Measurements from ENCODE around the gene CRYL1. TPM values are rescaled to one million over a fixed set of nuclear protein-coding genes. Genes with fewer than 3 reads are reported as not detected.

Gene CRYL1
- total RNA-seq, 4 donors from 2014 or later, result 75.0 to 188 (median 145) TPM

DNA sequence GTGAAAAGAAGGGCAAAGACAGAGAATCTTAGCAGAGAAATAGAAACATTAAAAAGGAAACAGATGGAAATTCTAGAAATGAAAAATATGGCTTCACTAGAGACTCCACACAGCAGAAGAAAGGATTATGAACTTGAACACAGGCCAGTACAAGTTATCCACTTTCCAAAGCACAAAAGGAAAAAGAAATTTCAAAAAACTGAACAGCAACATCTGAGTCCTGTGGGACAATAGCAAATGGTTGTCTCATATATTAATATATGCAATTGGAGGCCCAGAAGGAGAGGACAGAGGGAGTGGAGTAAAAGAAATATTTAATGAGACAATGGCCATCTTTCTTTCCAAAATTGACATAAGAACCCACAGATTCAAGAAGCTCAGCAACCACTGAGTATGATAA is 151.8 kb downstream of the CRYL1 start:
- TF ChIP-seq EP300 (IDR thresholded peaks at IDR 0.05; ENCODE audit: low read depth) (no peak), POLR2A (IDR thresholded peaks at IDR 0.05) (no peak), POLR2AphosphoS5 (IDR thresholded peaks at IDR 0.05) (no peak)
- TF ChIP-seq, protein P1, sequence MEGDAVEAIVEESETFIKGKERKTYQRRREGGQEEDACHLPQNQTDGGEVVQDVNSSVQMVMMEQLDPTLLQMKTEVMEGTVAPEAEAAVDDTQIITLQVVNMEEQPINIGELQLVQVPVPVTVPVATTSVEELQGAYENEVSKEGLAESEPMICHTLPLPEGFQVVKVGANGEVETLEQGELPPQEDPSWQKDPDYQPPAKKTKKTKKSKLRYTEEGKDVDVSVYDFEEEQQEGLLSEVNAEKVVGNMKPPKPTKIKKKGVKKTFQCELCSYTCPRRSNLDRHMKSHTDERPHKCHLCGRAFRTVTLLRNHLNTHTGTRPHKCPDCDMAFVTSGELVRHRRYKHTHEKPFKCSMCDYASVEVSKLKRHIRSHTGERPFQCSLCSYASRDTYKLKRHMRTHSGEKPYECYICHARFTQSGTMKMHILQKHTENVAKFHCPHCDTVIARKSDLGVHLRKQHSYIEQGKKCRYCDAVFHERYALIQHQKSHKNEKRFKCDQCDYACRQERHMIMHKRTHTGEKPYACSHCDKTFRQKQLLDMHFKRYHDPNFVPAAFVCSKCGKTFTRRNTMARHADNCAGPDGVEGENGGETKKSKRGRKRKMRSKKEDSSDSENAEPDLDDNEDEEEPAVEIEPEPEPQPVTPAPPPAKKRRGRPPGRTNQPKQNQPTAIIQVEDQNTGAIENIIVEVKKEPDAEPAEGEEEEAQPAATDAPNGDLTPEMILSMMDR (IDR thresholded peaks at IDR 0.05), result no peak
- intact Hi-C loops (cut with DNase I; ENCODE audit: low total_unique reads) (no loop called here), in situ Hi-C loops (cut with MboI; ENCODE audit: low pct_ligation_motif_present in 1 of 4, low pct_unique_long_range_greater_than_20kb in 1 of 4, low sequenced_read_pairs in 3 of 4) (loop anchor here in 1 of 4 donors (10.0 kb wide), 1 partner anchor 59 kb away; no protein-coding TSS in a partner anchor)
- no peaks in the 10 kb centered on the region for H3K36me3 ChIP-seq
- H3K27me3 ChIP-seq, result peaks cover 6% of the 10 kb centered on the region
- no peak for DNase-seq
- H3K4me3 ChIP-seq, result no peak overlapping the region
- no peaks in the 10 kb centered on the region for H3K9me3 ChIP-seq
- H3K27ac ChIP-seq, result no peak overlapping the region
- no peaks in the 10 kb centered on the region for H3K4me1 ChIP-seq

DNA sequence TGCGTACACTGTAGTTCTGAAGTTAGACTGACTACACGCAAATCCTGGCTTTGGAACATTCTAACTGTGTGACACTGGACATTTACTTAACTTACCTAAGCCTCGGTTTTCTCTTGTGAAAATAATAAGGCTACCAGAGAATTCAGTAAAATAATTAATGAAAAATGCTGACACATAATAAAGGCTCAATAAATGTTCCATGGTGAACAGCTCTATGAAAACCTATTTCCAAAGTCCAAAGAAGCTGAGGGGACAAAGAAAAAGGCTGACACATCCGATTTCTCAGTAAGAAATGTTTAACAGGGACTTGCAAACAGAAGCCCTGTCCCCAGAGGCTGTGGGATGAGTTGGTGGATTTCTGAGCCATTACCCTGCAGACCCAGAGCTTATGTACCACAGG is 153.8 kb downstream of the CRYL1 start:
- DNase-seq, result no peak
- Histone ChIP-seq H3K4me1 (no peaks in the 10 kb centered on the region), H3K27ac (no peak overlapping the region), H3K4me3 (no peak overlapping the region), H3K9me3 (no peaks in the 10 kb centered on the region), H3K27me3 (peaks cover 8% of the 10 kb centered on the region), H3K36me3 (no peaks in the 10 kb centered on the region)
- in situ Hi-C loops (cut with MboI; ENCODE audit: low pct_ligation_motif_present in 1 of 4, low pct_unique_long_range_greater_than_20kb in 1 of 4, low sequenced_read_pairs in 3 of 4) (loop anchor here in 1 of 4 donors (10.0 kb wide), 1 partner anchor 57 kb away; no protein-coding TSS in a partner anchor), intact Hi-C loops (cut with DNase I; ENCODE audit: low total_unique reads) (no loop called here)
- TF ChIP-seq EP300 (IDR thresholded peaks at IDR 0.05; ENCODE audit: low read depth) (no peak), POLR2AphosphoS5 (IDR thresholded peaks at IDR 0.05) (no peak), POLR2A (IDR thresholded peaks at IDR 0.05) (no peak)
- TF ChIP-seq, protein P1 (IDR thresholded peaks at IDR 0.05), result no peak
- 82 to 89% methylated on average over 4 of the region's 4 CpGs for WGBS, 2 donors (ENCODE audit: low coverage in 1 of 2)

DNA sequence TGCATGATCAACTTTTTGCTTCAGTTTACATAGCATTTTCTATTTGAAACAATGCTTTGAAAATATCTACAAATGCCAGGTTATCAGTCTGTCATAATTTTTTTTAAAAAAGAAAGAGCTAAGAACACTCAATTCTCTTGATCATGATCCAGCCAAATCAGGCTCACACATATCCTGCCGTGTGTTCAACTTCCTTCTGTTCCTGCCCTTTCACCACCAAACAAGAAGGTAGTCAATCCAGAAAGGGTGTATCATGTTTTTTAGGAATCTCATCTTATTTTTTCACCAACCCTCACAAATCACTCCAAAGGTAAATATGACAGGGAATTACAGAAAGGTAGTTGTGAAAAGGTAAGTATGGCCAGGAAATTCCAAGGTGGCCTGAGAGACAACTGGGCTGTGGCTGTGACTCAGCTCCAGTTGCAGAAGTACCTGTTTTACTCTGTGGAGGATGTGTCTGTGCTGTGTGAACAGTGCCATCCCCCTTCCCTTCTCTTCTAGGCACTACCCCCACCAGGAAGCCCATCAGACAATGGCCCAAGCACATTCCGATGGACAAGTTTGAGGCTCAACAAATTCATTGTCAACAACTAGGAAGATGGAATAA is 154.7 kb downstream of the CRYL1 start:
- Histone ChIP-seq H3K27ac (no peak overlapping the region), H3K4me1 (no peaks in the 10 kb centered on the region), H3K9me3 (no peaks in the 10 kb centered on the region), H3K4me3 (no peak overlapping the region), H3K36me3 (no peaks in the 10 kb centered on the region), H3K27me3 (peaks cover 8% of the 10 kb centered on the region)
- intact Hi-C loops (cut with DNase I; ENCODE audit: low total_unique reads), result no loop called here
- no peak for DNase-seq
- 42 to 48% methylated on average over 2 of the region's 2 CpGs for WGBS, 2 donors (ENCODE audit: low coverage in 1 of 2)
- TF ChIP-seq POLR2A (IDR thresholded peaks at IDR 0.05), result no peak
- TF ChIP-seq POLR2AphosphoS5 (IDR thresholded peaks at IDR 0.05), result no peak
- TF ChIP-seq, protein P1 (IDR thresholded peaks at IDR 0.05), result no peak
- TF ChIP-seq EP300 (IDR thresholded peaks at IDR 0.05; ENCODE audit: low read depth), result no peak
- in situ Hi-C loops (cut with MboI; ENCODE audit: low pct_ligation_motif_present in 1 of 4, low pct_unique_long_range_greater_than_20kb in 1 of 4, low sequenced_read_pairs in 3 of 4), result loop anchor here in 1 of 4 donors (10.0 kb wide), 1 partner anchor 56 kb away; no protein-coding TSS in a partner anchor

DNA sequence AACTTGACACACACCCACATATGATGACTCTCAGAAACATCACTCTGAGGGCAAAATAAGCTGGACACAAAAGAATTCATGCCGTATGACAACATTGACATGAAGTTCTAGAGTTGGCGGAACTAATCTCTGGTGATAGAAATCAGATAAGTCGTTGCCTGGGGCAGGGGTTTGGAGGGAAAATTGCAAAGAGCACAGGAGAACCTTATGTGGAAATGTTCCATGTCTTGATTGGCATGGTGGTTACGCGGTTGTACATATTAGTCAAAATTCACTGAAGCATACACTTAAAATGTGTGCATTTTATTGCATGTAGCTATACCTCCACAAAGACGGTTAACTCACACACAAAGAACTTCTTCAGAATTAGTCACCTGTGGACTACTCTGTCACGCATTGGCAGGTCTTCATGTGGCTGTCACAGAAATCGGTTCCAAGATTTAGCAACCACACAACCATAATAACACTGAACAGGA is 155.7 kb downstream of the CRYL1 start:
- Histone ChIP-seq H3K9me3 (no peaks in the 10 kb centered on the region), H3K4me3 (no peak overlapping the region), H3K4me1 (no peaks in the 10 kb centered on the region), H3K27me3 (peaks cover 8% of the 10 kb centered on the region), H3K36me3 (no peaks in the 10 kb centered on the region), H3K27ac (no peak overlapping the region)
- TF ChIP-seq, protein P1 (IDR thresholded peaks at IDR 0.05), result no peak
- TF ChIP-seq POLR2AphosphoS5 (IDR thresholded peaks at IDR 0.05) (no peak), POLR2A (IDR thresholded peaks at IDR 0.05) (no peak), EP300 (IDR thresholded peaks at IDR 0.05; ENCODE audit: low read depth) (no peak)
- intact Hi-C loops (cut with DNase I; ENCODE audit: low total_unique reads) (no loop called here), in situ Hi-C loops (cut with MboI; ENCODE audit: low pct_ligation_motif_present in 1 of 4, low pct_unique_long_range_greater_than_20kb in 1 of 4, low sequenced_read_pairs in 3 of 4) (loop anchor here in 1 of 4 donors (10.0 kb wide), 1 partner anchor 55 kb away; no protein-coding TSS in a partner anchor)
- whole genome bisulfite sequencing, 2 donors (ENCODE audit: low coverage in 1 of 2), result 86 to 87% methylated on average over 7 to 8 of the region's 8 CpGs
- no peak for DNase-seq

Measured in transverse colon (tissue), 4 donors.